ENCODE measurements around the gene TM9SF2. TPM values are rescaled to one million over a fixed set of nuclear protein-coding genes. Genes with fewer than 3 reads are reported as not detected.

The TM9SF2 gene
- total RNA-seq, 1 experiment from 2014 or later = 52.2 TPM

GRCh38 chr13:99558570-99559180, 57.4 kb downstream of the TM9SF2 start:
- CTCF ChIA-PET = no interaction called here
- no peak overlapping the region for H3K4me3 Mint-ChIP-seq (ENCODE audit: low read depth, unreplicated experiment)
- no peak overlapping the region for H3K27ac Mint-ChIP-seq (ENCODE audit: unreplicated experiment)
- intact Hi-C loops (cut with micrococcal nuclease; ENCODE audit: unreplicated experiment) = no loop called here
- no peaks in the 10 kb centered on the region for H3K4me1 Mint-ChIP-seq (ENCODE audit: low read depth, unreplicated experiment)
- no peaks in the 10 kb centered on the region for H3K27me3 Mint-ChIP-seq (ENCODE audit: unreplicated experiment)
- H3K36me3 Mint-ChIP-seq (ENCODE audit: insufficient read depth, unreplicated experiment) = no peaks in the 10 kb centered on the region
- no TSS peak for BruUV-seq (replicated peaks)
- TF ChIP-seq CTCF (IDR thresholded peaks at IDR 0.05; ENCODE audit: unreplicated experiment) = no peak
- no peak for DNase-seq
- no peaks in the 10 kb centered on the region for H3K9me3 Mint-ChIP-seq (ENCODE audit: low read depth, unreplicated experiment)

GRCh38 chr13:99559560-99559959, 58.3 kb downstream of the TM9SF2 start:
- no peak for DNase-seq
- H3K4me3 Mint-ChIP-seq (ENCODE audit: low read depth, unreplicated experiment) = no peak overlapping the region
- CTCF ChIA-PET = no interaction called here
- H3K27ac Mint-ChIP-seq (ENCODE audit: unreplicated experiment) = no peak overlapping the region
- no peaks in the 10 kb centered on the region for H3K9me3 Mint-ChIP-seq (ENCODE audit: low read depth, unreplicated experiment)
- no peak for TF ChIP-seq CTCF (IDR thresholded peaks at IDR 0.05; ENCODE audit: unreplicated experiment)
- H3K4me1 Mint-ChIP-seq (ENCODE audit: low read depth, unreplicated experiment) = no peaks in the 10 kb centered on the region
- no peaks in the 10 kb centered on the region for H3K27me3 Mint-ChIP-seq (ENCODE audit: unreplicated experiment)
- intact Hi-C loops (cut with micrococcal nuclease; ENCODE audit: unreplicated experiment) = no loop called here
- no TSS peak for BruUV-seq (replicated peaks)
- no peaks in the 10 kb centered on the region for H3K36me3 Mint-ChIP-seq (ENCODE audit: insufficient read depth, unreplicated experiment)

DNA sequence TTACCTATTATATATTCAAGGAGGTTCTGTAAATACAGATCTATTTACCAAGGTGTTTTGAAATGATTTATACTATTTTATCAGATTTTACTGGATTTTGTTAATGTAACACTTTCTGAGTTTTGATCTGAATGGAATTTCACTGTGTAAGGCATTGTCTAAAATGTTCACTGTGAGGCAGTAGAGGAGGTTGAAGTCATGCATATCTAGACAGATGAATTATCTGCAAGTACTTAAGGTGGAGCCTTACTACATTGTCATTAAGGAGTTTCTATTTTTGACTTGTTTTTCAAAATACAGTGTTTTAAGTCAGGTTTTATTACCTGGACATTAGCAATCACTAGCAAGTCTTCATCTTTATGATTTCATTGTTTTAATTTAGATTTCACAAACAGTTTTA, 62.1 kb downstream of the TM9SF2 start:
- intact Hi-C loops (cut with micrococcal nuclease; ENCODE audit: unreplicated experiment) = no loop called here
- CTCF ChIA-PET = no interaction called here
- peaks cover 14% of the 10 kb centered on the region for H3K36me3 Mint-ChIP-seq (ENCODE audit: insufficient read depth, unreplicated experiment)
- H3K27me3 Mint-ChIP-seq (ENCODE audit: unreplicated experiment) = no peaks in the 10 kb centered on the region
- no peak overlapping the region for H3K27ac Mint-ChIP-seq (ENCODE audit: unreplicated experiment)
- no TSS peak for BruUV-seq (replicated peaks)
- no peak overlapping the region for H3K4me3 Mint-ChIP-seq (ENCODE audit: low read depth, unreplicated experiment)
- no peaks in the 10 kb centered on the region for H3K4me1 Mint-ChIP-seq (ENCODE audit: low read depth, unreplicated experiment)
- no peak for DNase-seq
- TF ChIP-seq CTCF (IDR thresholded peaks at IDR 0.05; ENCODE audit: unreplicated experiment) = no peak
- H3K9me3 Mint-ChIP-seq (ENCODE audit: low read depth, unreplicated experiment) = no peaks in the 10 kb centered on the region

DNA sequence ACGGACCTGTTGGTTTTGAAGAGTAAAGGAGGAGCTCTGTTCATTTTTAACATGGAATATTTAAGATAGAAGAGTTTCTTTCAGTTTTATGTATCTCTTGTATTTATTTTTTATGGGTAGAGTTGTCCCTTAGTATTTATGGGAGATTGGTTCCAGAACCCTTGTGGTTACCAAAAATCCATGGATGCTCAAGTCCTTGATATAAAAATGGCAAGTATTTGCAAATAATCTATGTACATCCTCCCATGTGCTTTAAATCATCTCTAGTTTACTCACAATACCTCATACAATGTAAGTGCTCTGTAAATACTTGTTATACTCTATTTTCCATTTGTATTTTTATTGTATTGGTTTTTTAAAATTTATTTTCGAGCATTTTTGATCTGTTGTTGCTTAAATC, 63.1 kb downstream of the TM9SF2 start:
- CTCF ChIA-PET = no interaction called here
- Mint-ChIP-seq H3K9me3 (ENCODE audit: low read depth, unreplicated experiment) (no peaks in the 10 kb centered on the region), H3K4me1 (ENCODE audit: low read depth, unreplicated experiment) (no peaks in the 10 kb centered on the region), H3K27ac (ENCODE audit: unreplicated experiment) (no peak overlapping the region), H3K36me3 (ENCODE audit: insufficient read depth, unreplicated experiment) (peaks cover 14% of the 10 kb centered on the region), H3K27me3 (ENCODE audit: unreplicated experiment) (no peaks in the 10 kb centered on the region), H3K4me3 (ENCODE audit: low read depth, unreplicated experiment) (no peak overlapping the region)
- BruUV-seq (replicated peaks) = no TSS peak
- DNase-seq = no peak
- no peak for TF ChIP-seq CTCF (IDR thresholded peaks at IDR 0.05; ENCODE audit: unreplicated experiment)
- intact Hi-C loops (cut with micrococcal nuclease; ENCODE audit: unreplicated experiment) = no loop called here
